Femur (tissue), 1 donor: ENCODE data around the gene GLTP.
"Not testable (repeated sequence)": the region's sequence is repeated elsewhere in the genome, so short reads cannot be mapped to it uniquely, and the experiment has no call there.

Source experiments
- DNase-seq: peaks from one replicate; pipeline ENCODE4 v3.0.0-alpha.2; 2017

GLTP gene

GRCh38 chr12:109900752-109901580 lies 20.6 kb upstream of the GLTP start:
- peak; percentile 41 for DNase-seq

- peak; percentile 93 for DNase-seq
Observed at GRCh38 chr12:109899783-109900751, 19.7 kb upstream of the GLTP start, which contains the start of gene TCHP. Gene TCHP (plus strand): TSS chr12:109900274. CDS start chr12:109903027, 2,753 bp downstream.

GRCh38 chr12:109899345-109899744 lies 19.0 kb upstream of the GLTP start:
- DNase-seq, result not testable (repeated sequence)

- DNase-seq, result no peak
Observed at GRCh38 chr12:109897029-109897428, 16.7 kb upstream of the GLTP start.

- DNase-seq, result no peak
Observed at GRCh38 chr12:109896188-109896587, 15.8 kb upstream of the GLTP start.

GRCh38 chr12:109894939-109895338 lies 14.6 kb upstream of the GLTP start:
- no peak for DNase-seq

GRCh38 chr12:109893261-109893995 lies 13.1 kb upstream of the GLTP start:
- no peak for DNase-seq

- no peak for DNase-seq
Observed at GRCh38 chr12:109892748-109893147, 12.4 kb upstream of the GLTP start.

- no peak for DNase-seq
Observed at GRCh38 chr12:109892165-109892715, 11.9 kb upstream of the GLTP start.

- DNase-seq, result not testable (repeated sequence)
Observed at GRCh38 chr12:109891731-109892130, 11.4 kb upstream of the GLTP start.

- no peak for DNase-seq
Observed at GRCh38 chr12:109890620-109891170, 10.4 kb upstream of the GLTP start.

- DNase-seq, result no peak
Observed at GRCh38 chr12:109888179-109889020, 8.1 kb upstream of the GLTP start.

GRCh38 chr12:109885616-109886015 lies 5.3 kb upstream of the GLTP start:
- DNase-seq, result no peak

GRCh38 chr12:109883461-109883860 lies 3.1 kb upstream of the GLTP start:
- no peak for DNase-seq

GRCh38 chr12:109881752-109882151 lies 1.4 kb upstream of the GLTP start:
- no peak for DNase-seq

- DNase-seq, result no peak
Observed at GRCh38 chr12:109880938-109881337, 597 bp upstream of the GLTP start.

- no peak for DNase-seq
Observed at GRCh38 chr12:109879351-109880042, 844 bp downstream of the GLTP start.

GRCh38 chr12:109878749-109879148 lies 1.6 kb downstream of the GLTP start:
- DNase-seq, result no peak

GRCh38 chr12:109878247-109878625 lies 2.1 kb downstream of the GLTP start:
- no peak for DNase-seq

GRCh38 chr12:109877504-109878246 lies 2.7 kb downstream of the GLTP start:
- DNase-seq, result no peak
